GM03348 (cell line): ENCODE data around the gene SNX32.

Source experiments
- DNase-seq: peaks from one replicate; pipeline ENCODE4 v3.0.0; 2012; ENCODE audit warnings: low spot score

SNX32 gene

DNA sequence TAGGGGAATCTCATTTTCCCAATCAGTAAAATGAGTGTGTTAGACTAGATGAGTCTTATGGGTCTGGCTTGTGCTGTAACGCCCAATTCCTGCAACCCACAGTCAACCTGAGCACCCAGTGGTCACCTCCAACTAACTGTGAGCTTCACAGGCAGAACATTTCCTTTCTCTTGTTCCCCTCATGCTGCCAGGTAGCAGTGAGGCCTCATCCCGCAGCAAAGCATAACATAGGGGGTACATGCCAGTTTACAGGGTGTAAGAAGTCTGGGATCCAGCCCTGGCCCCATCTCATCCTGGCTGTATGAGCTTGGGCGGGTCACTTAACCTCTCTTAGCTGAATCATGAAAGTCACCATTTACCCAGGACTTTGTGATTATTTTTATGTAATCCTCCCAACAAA is 35.1 kb downstream of the SNX32 start:
- no peak for DNase-seq

DNA sequence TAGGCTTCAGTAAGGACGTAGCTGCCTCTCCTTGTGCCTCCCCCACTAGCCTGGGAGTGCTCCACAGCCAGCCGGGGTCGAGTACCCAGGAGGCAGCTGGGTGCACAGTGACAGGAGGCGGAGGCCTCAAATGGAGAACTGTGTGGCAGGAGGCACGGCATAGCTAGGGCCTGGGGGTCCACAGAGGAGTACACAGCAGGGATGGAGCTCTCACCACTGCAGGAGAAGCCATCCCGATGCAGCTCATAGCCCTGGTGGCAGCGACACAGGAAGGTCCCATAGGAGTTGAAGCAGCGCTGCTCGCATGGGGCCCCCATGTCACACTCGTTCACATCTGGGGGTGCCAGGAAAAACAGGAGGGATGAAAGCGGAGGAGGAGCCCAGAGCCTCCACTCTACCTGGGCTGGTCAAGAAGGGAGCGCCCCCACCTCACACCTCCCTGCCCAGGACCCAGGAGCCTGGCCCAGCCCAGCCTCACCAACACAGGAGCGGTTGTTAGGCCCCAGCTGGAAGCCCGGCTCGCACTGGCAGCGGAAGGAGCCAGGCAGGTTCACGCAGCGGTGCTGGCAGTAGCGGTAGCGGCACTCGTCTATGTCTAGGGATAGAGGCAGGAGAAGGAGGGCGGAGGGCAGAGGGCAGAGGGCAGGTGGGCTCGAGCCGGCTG is 36.0 kb downstream of the SNX32 start:
- no peak for DNase-seq

DNA sequence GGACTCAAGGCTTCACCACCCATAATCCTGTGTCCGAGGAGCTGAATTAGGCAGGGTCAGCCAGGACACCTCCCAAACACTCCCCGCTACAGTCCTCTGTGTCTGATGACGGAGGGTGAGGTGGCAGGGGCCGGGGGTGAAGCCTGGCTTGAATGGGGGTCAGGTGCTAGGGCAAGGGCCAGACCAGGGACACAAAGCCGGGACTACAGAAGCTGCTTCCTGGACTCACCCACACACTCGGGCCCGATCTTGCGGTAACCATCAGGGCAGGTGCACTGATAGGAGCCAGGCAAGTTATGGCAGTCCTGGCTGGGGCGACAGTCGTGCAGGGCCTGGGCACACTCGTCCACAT is 36.5 kb downstream of the SNX32 start:
- no peak for DNase-seq

DNA sequence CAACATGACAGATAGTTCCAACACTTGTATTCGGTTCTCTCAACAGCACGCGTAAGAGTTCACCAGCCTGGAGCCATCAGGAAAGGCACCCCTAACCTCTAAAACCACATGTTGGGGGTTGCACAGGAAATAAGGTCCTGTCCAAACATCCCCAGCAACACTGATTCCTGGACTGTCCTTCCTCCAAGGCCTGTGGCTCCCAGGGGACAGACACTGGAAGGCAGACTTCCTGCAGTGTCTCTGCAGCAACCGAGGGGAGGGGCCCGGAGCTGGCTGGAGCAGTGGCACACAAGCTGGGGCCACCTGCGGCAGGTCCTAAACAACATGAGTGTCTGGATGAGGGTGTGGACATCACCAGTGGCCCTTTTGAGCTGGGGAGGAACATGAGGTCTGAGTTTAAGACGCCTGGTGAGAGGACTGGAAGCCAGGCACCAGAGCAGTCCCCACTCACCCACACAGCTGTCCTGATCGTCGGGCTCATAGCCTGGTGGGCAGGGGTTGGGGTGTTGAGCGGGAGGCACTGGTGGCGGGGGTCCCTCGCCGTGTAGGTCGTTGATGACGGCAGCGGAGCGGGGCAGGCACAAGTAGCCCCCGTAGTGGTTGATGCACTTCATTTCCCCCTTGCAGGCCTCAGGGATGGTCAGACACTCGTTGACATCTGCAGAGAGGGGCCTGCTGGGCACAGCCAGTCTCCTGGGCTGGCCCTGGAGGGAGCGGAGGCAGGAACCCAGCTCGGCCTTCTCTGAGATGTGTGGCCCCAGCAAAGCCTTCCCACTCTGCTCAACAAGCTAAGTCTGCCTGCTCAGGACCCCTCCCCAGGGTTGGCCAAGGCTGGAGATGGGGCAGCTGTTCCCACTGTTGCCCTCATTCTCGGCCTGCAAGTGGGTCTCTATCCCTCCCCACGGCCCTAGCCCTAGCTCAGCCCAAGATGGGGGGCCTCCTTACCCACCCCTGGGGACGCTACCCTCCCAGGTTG is 37.2 kb downstream of the SNX32 start:
- DNase-seq: no peak

DNA sequence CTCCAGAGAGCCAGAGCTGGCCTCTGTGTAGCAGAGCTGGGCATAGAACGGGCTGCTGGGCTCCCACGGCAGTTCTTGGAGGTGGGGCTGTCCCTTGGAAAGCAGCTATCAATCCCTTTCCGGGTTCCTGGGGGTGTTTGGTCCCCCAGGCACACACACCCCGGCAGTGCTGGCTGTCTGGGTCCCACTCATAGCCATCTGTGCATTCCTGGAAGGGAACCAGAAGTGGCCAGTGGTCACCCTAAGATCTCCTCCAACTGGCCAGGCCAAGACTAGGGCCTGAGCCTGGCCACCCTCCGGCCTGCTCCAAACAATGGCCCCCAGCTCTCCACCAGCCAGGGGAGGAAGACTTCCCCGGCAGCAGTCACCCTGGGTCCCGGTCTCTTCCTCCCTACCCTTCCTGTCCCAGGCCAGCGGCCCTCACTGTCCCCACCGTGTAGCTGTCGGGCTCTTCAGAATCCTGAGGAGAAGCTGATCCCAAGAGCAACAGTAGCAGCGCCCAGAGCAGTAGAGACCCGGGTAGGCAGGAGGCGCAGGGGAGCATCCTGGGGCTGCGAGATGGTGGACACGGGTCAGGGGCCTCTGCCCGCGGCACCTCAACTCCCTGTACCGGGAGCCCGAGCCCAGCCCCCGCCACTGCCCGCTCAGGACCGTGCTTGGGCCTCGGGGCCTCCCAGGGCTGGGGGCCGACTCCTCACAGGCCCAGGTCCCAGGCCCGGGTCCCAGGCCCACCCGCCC is 38.2 kb downstream of the SNX32 start:
- peak; percentile 55 for DNase-seq

DNA sequence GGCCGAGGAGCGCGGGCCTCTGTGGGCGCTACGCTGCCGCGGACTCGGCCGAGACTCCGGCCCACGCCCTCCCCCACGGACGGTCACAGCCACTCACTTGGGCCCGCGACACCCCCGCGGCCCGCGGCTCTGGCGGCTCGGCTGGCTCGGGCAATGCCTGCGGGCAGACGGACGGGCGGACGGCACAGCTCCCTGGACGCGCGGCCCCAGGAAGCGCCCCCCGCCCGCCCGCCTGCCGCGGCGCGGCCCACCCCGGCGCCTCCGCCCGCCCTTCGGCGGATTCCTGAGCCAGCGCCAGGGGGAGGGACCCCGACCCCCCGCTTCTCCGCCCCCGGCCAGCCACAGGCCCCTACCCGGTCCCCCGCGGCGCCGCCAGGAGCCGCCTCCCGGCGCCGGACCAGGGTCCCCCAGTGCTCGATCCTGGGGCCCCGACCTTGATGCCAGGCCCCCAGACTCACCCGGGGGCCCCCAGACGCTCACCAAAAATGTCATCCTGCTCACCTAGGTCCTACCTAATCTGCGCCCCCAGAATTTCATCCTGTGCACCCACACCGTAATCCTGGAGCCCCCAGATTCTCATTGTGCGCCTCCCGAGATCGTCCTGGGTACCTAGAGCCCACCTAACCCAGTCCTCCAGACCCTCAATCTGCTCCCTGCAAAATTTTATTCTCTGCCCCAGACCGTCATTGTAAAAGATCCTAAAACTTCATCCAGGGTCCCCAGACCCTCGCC is 39.0 kb downstream of the SNX32 start, which contains the start of gene EFEMP2:
TSS of gene EFEMP2 (minus strand) at position 215 of the 732 bp plus-strand sequence. CDS start 446 bp downstream, outside the sequence.
- DNase-seq: peak; percentile 81

DNA sequence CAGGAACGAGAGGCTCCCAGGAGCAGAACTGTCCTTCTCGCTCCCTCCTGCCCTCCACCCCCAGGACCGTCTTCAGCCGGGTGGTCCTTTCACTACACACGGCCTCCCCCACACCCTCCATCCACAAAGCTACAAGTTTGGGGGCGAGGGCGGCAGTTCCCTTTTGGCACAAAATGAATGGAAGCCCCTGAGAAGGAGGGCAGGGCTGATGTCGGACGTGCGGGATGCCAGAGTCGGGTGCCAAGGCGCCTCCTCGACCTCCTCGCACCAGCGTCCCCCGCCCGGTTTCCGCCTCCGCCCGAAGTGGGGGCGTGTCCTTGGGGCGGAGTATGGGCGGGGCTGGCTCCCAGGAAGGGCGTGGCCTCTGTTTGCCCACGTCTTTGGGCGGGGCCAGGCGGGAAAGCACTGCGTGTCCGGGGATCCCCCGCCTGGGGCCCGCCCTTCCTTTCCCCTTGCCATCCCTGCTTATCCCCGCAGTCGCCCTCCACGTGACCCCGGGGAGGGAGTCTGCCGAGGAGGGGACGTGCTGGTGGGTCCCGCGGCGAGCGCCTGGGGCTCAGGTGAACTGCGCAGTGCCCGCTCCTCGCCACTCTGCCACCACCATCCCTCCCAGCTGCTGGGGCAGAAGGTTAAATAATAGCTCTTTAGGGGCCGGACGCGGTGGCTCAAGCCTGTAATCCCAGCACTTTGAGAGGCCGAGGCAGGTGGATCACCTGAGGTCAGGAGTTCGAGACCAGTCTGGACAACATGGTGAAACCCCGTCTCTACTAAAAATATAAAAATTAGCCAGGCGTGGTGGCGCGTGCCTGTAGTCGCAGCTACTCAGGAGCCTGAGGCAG is 39.8 kb downstream of the SNX32 start:
- peak; percentile 97 for DNase-seq

DNA sequence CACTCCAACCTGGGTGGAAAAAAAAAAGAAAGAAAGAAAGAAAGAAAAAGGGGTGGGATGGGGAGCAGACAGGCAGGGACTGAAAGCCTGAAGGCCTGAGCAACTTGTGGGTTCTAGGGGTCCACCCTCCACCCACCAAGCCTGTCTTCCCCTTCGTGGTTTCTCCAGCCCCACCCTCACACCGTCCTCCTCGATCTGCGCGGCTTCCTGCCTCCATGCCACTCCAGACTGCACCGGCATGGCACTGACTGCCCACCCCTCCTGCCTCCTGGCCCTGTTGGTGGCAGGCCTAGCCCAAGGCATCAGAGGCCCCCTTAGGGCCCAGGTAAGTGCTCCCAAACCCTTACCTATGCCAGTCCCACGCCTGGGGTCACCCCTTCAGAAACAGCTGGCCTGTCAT is 45.9 kb downstream of the SNX32 start, which contains the start of gene CTSW:
TSS of gene CTSW (plus strand) at position 221 of the 400 bp plus-strand sequence. CDS start at position 239, 18 bp downstream.
- no peak for DNase-seq

DNA sequence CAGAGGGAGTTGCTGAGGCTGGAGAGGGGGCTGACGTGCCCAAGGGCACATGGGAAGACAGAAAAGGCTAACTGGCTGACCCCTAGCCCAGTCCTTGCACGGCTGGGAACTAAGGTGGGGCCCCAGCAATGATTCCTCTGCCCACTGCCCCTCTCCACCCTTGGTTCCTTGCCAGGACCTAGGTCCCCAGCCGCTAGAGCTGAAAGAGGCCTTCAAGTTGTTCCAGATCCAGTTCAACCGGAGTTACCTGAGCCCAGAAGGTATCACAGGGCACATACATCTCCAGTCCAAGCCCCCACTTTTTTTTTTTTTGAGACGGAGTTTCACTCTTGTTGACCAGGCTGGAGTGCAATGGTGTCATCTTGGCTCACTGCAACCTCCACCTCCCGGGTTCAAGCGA is 46.3 kb downstream of the SNX32 start:
- DNase-seq: no peak

DNA sequence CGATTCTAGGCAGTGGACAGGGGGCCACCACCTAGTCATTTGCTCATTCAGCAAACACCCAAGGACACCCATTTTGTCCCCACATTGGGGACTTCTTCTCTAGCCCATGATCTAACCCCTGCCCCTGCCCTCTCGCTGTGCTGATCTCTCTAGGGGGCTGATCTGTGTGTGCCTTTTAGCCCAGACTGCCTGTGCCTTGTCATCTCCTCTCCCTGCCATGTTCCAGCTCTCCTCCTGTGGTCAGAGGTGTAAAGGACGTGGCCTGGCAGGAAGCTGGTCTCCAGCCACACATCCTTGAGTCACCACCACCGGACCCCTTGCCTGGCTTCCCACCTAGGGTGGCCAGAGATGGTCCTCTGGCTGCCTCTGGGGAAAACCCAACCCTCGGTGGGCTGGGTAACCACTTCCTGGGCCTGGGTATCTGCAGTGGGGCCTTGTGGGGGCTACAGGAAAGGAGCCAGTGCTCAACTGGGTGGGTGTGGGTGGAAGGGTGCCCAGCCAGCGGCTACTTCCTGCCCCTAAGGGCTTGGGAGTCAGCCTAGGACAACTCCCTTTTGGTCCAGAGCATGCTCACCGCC is 47.2 kb downstream of the SNX32 start:
- no peak for DNase-seq

DNA sequence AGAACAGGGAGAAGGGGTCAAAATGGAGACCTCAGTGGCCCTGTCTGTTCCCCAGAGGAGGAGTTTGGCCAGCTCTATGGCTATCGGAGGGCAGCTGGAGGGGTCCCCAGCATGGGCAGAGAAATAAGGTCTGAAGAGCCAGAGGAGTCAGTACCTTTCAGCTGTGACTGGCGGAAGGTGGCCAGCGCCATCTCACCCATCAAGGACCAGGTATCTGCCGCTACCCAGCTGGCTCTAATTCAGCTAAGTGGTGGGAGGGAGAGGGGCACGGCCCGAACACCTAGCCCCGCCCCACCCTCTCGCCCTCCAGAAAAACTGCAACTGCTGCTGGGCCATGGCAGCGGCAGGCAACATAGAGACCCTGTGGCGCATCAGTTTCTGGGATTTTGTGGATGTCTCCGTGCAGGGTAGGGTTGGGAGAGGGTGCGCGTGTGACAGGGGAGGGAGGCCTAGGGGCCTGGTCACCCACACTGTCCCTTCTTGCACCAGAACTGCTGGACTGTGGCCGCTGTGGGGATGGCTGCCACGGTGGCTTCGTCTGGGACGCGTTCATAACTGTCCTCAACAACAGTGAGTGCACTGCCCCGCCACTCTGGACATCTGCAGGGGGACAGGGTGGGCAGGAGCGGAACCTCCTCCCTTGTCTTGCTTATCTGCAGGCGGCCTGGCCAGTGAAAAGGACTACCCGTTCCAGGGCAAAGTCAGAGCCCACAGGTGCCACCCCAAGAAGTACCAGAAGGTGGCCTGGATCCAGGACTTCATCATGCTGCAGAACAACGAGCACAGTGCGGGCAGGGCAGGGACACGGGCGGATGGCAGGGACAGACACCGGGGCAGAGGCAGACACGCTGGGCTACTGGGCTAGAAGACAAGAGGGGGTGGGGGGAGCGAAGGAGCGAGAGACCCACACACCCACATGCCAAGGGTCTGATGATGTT is 48.6 kb downstream of the SNX32 start:
- DNase-seq: no peak

DNA sequence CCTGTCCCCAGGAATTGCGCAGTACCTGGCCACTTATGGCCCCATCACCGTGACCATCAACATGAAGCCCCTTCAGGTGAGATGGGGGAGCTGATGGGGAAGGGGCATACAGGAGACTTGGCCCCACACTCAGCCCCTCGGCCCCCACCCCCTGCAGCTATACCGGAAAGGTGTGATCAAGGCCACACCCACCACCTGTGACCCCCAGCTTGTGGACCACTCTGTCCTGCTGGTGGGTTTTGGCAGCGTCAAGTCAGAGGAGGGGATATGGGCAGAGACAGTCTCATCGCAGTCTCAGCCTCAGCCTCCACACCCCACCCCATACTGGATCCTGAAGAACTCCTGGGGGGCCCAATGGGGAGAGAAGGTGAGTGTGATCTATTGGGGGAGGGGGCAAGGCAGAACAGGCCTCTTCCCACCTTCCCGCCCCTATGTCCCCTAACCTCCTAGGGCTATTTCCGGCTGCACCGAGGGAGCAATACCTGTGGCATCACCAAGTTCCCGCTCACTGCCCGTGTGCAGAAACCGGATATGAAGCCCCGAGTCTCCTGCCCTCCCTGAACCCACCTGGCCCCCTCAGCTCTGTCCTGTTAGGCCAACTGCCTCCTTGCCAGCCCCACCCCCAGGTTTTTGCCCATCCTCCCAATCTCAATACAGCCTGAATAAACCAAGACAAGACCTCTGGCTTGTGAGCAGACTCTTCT is 49.4 kb downstream of the SNX32 start:
- no peak for DNase-seq

DNA sequence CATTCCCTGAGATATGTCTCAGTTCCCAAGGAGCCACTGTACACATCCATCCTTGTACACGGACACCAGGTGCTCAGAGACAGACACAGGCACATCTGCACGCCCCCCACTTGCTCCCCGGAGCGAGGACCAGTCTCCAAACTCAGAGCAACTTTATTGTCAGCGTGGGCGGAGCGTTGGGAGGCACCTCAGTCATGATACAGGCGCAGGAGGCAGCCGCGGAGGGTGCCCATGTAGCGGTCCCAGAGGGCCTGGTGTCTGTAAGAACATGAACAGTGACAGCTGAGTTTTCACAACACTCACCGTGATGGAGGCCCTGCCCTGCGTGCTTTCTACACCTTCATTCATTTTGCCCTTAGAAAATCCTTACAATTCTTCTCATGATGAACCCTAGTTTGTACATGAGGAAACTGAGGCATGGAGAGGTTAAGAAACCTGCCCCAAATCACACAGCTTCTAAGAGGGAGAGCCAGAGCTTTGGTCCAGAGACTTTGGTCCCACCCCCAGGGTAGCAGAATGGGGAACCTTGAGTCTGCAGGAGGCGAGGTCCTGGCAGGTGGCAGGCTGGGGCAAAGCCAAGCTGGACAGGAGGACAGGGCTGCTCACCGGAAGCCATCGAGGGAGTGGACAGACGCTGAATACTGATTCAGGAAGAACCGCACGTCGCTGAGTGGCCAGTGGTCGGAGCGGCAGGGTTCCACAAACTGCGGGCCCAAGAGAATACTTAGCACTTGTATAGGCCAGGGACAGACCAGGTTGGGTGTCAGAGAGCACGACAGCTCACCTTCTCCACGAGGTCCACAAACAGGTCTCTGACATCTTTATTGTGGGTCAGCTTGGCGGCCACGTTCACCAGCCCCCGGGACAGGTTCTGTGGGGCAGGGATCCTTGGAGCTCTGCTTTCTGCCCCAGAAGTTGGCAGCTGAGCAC is 50.3 kb downstream of the SNX32 start:
- no peak for DNase-seq

DNA sequence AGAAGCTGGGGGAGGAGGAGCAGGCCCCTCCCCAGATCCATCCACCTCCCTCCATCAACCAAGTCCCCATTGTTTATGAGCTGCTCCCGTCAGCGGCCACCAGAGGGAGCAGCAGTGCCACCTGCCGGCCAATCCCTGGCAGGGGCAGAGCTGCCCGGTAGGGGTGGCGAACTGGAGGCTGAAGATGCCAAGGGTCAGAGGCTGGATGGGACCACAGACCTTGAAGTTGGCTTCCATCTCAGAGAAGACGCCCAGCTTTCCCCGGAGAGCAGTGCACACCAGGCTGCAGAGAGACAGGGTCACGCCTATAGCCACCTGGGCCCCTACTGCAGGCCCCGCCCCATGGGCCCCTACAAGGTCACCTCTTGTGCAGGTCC is 50.9 kb downstream of the SNX32 start:
- peak; percentile 88 for DNase-seq

DNA sequence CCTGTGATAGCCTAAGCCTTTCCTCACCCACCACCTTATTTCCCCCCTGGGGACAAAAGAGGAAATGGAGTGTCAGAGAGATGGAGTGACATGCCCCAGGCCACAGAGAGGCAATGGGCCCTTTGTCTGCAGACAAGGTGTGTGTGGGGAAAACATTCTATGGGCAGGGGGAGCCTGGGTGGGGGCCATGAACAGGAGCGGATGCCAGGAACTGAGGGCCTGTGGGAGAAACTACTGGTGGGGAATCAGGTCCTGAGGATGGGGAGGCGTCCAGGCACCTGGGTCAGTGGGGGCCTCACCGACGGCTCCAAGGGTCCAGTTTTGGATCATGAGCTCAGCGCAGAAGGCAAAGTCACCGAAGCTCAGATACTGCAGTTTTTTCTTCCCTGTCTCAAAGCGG is 51.5 kb downstream of the SNX32 start:
- DNase-seq: no peak

DNA sequence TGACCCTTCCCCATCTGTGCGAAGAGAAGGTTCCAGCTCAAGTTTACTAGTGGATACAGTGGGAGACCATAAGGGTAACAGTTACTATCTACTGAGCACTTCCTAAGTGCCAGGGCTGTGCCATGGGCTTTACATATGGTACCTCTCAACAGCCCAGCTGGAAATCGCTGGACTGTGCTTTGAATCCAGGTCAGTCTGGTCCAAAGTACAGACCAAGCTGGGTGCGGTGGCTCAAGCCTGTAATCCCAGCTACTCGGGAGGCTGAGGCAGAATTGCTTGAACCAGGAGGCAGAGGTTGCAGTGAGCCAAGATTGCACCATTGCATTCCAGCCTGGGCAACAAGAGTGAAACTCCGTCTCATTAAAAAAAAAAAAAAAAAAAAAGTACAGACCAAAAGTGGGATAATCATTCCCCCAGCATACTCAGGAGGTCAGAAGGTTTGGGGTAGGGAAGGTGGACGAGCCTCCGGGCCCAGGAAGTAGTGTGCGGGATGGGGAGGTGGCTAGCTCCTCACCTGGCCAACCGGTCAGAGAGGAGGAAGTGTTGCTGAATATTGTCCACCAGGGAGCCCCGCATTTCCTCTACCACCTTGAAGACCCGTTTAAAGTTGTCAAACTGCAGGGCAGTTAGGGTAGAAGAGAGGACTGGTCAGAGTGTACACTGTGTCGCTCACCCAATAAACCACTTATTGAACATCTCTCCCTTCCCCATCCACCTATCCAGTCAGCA is 52.2 kb downstream of the SNX32 start:
- no peak for DNase-seq
